Prostate gland (tissue), 2 donors: ENCODE data around the gene PDS5B. TPM values are rescaled to one million over a fixed set of nuclear protein-coding genes. Genes with fewer than 3 reads are reported as not detected.
A peak's percentile ranks its signal among the peaks of the same experiment; 100 is the strongest.

Experiments used
- DNase-seq: peaks from one replicate; pipeline ENCODE4 v3.0.0-alpha.2; 2019; ENCODE audit warnings: low spot score
- H3K27ac ChIP-seq, 2 donors: fragments of 200-600 bp; sonication (generic); 2 replicates each; pipeline ENCODE4 v1.5.1; 2017 to 2019
- H3K27me3 ChIP-seq: fragments of 200-600 bp; sonication (generic); replicated peaks from 2 replicates; pipeline ENCODE4 v1.5.1; 2019; ENCODE audit not compliant: insufficient read depth
- H3K36me3 ChIP-seq, 2 donors: fragments of 200-600 bp; sonication (generic); 1 replicate in 1 of 2; 2 replicates in 1 of 2; pipeline versions ENCODE4 v1.5.1 to v1.8.1; 2017 to 2019
- H3K4me1 ChIP-seq: fragments of 200-600 bp; sonication (generic); replicated peaks from 2 replicates; pipeline ENCODE4 v1.5.1; 2019
- H3K4me3 ChIP-seq, 2 donors: fragments of 200-600 bp; sonication (generic); 2 replicates each; pipeline ENCODE4 v1.5.1; 2017 to 2019
- H3K9me3 ChIP-seq: fragments of 200-600 bp; sonication (generic); 2 replicates; pipeline ENCODE4 v1.5.1; 2017
- POLR2A ChIP-seq: fragments of 450-650 bp; IDR thresholded peaks from one replicate; pipeline ENCODE4 v1.6.1; 2016; ENCODE audit warnings: antibody characterized with exemption, mild to moderate bottlenecking
- POLR2AphosphoS5 ChIP-seq: sonication (generic); formaldehyde crosslinking; IDR thresholded peaks from one replicate; pipeline ENCODE4 v1.6.1; 2017; ENCODE audit warnings: antibody characterized with exemption
- WGBS: methylation state at CpG from one replicate; pipeline ENCODE4 v1.1.5; 2018; 5-methylcytosine and 5-hydroxymethylcytosine counted together
- intact Hi-C: fragments of 100-400 bp; cut with DNase I; formaldehyde crosslinking; loops from one replicate; pipeline ENCODE4 v1.14.2; 2022
- total RNA-seq, 2 donors: library from RNA; depleted of rRNA; stranded (reverse); fragments of >200 nt; gene quantifications; one replicate each; pipeline ENCODE4 v1.1.0, GENCODE V29; 2016
- TF ChIP-seq, protein P1 (sequence below), 4 experiments: fragments of 200-600 bp in 2 of 4; fragments of 450-650 bp in 2 of 4; sonication (generic) in 2 of 4; IDR thresholded peaks; 1 replicate in 3 of 4; 2 replicates in 1 of 4; pipeline ENCODE4 v1.5.1; 2016 to 2019; ENCODE audit warnings: antibody characterized with exemption in 4 of 4, mild to moderate bottlenecking in 2 of 4, moderate library complexity in 2 of 4

Gene PDS5B
- total RNA-seq, 2 donors from 2014 or later, result 37.0 to 63.3 TPM

DNA sequence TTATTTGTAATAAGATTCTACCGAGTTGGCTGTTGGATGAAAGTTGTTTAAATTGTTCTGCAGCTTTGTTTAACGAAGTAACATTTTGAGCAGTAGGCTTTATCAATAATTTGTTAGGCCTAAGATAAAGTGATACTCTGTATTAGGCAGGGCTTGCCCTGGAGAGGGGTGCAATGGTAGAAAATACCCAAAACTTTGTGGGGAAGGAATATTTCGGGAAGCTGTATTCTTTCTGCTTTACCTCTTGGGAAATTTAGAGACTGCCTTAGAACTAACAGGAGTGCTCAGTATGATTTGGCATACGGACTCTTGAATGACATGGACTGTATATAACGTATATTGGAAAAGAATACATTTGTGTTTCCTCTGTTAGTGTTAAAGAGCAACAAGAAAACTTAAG lies 2.5 kb downstream of the PDS5B start:
- no peak for TF ChIP-seq POLR2A
- no peak for TF ChIP-seq POLR2AphosphoS5
- TF ChIP-seq, protein P1, sequence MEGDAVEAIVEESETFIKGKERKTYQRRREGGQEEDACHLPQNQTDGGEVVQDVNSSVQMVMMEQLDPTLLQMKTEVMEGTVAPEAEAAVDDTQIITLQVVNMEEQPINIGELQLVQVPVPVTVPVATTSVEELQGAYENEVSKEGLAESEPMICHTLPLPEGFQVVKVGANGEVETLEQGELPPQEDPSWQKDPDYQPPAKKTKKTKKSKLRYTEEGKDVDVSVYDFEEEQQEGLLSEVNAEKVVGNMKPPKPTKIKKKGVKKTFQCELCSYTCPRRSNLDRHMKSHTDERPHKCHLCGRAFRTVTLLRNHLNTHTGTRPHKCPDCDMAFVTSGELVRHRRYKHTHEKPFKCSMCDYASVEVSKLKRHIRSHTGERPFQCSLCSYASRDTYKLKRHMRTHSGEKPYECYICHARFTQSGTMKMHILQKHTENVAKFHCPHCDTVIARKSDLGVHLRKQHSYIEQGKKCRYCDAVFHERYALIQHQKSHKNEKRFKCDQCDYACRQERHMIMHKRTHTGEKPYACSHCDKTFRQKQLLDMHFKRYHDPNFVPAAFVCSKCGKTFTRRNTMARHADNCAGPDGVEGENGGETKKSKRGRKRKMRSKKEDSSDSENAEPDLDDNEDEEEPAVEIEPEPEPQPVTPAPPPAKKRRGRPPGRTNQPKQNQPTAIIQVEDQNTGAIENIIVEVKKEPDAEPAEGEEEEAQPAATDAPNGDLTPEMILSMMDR (IDR thresholded peaks at IDR 0.05), result no peak
- Histone ChIP-seq H3K27me3 (no peaks in the 10 kb centered on the region), H3K36me3 (no peaks in the 10 kb centered on the region), H3K4me1 (no peaks in the 10 kb centered on the region), H3K9me3 (no peaks in the 10 kb centered on the region), H3K27ac (peak overlapping the region; percentile 95 to 96), H3K4me3 (peak overlapping the region; percentile 7 to 76)
- intact Hi-C loops, result loop anchor here (5.0 to 10.0 kb wide), 2 partner anchors 684 to 1134 kb away; no protein-coding TSS in a partner anchor
- no peak for DNase-seq
- 18% methylated on average over 5 of the region's 5 CpGs for WGBS

DNA sequence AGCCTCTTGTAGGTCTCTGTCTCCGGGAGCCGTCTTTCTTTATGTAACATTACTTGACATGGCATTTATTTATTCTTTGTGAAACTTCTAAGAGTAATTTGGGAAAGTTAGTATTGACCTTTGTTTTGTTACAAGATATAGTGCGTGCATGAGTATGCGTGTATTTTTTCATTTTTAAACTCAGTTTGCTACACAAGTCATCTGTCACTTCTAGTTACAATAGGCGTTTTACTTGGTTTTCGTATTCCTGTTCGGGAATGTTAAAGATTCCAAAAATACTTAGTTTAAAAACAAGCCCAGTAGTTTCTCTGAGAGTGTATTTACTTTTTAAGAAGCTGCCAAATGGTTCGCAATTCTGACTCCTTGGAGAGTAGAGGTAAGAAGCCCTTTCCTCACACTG lies 3.2 kb downstream of the PDS5B start:
- no peaks in the 10 kb centered on the region for H3K36me3 ChIP-seq
- peak overlapping the region; percentile 95 to 96 for H3K27ac ChIP-seq
- H3K9me3 ChIP-seq, result no peaks in the 10 kb centered on the region
- no peaks in the 10 kb centered on the region for H3K27me3 ChIP-seq
- intact Hi-C loops, result loop anchor here (5.0 to 10.0 kb wide), 2 partner anchors 685 to 1133 kb away; no protein-coding TSS in a partner anchor
- TF ChIP-seq POLR2AphosphoS5 (no peak), POLR2A (no peak)
- TF ChIP-seq, protein P1 (IDR thresholded peaks at IDR 0.05), result no peak
- WGBS, result 33% methylated on average over 8 of the region's 8 CpGs
- no peak overlapping the region for H3K4me3 ChIP-seq
- no peaks in the 10 kb centered on the region for H3K4me1 ChIP-seq
- DNase-seq, result no peak

DNA sequence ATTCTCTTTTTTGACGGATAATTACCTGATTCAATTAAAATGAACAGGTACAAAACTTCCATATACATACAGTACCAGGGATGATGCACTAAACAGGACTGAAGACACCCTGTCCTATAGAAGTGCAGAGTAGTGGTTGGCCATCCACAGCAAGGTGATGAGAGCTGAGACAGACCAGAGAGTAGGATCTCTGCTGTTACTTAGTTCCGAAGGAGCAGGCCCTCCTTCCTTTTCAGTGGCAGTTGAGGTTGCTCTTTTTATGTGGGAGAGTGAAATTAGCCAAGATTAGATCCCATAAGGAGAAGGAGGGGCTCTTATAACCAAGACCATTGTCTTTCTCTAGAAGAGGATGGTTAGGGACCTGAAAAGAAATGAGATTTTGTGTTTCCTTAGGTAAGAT lies 4.0 kb downstream of the PDS5B start:
- no peaks in the 10 kb centered on the region for H3K9me3 ChIP-seq
- no peak overlapping the region for H3K4me3 ChIP-seq
- WGBS, result 31% methylated on average over 2 of the region's 2 CpGs
- peak overlapping the region; percentile 5 to 51 for H3K27ac ChIP-seq
- TF ChIP-seq, protein P1 (IDR thresholded peaks at IDR 0.05), result no peak
- TF ChIP-seq POLR2AphosphoS5, result no peak
- TF ChIP-seq POLR2A, result no peak
- no peak for DNase-seq
- H3K27me3 ChIP-seq, result no peaks in the 10 kb centered on the region
- no peaks in the 10 kb centered on the region for H3K4me1 ChIP-seq
- H3K36me3 ChIP-seq, result no peaks in the 10 kb centered on the region
- intact Hi-C loops, result no loop called here

DNA sequence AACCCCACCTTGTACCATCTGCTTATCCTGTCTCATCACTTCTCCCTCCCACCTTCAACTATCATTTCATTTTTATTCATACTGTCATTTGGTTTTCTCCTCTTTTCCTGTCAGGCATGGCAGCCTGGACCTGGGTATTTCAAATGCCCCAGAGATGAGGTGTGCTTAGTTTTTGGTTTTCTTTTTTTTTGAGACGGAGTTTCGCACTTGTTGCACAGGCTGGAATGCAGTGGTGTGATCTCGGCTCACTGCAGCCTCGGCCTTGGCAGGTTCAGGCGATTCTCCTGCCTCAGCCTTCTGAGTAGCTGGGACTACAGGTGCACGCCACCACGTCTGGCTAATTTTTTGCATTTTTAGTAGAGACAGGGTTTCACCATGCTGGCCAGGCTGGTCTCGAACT lies 5.8 kb downstream of the PDS5B start:
- no peaks in the 10 kb centered on the region for H3K9me3 ChIP-seq
- no peak for TF ChIP-seq POLR2AphosphoS5
- TF ChIP-seq, protein P1 (IDR thresholded peaks at IDR 0.05), result no peak
- TF ChIP-seq POLR2A, result no peak
- H3K36me3 ChIP-seq, result no peaks in the 10 kb centered on the region
- intact Hi-C loops, result no loop called here
- 93% methylated on average over 8 of the region's 8 CpGs for WGBS
- no peaks in the 10 kb centered on the region for H3K4me1 ChIP-seq
- no peak overlapping the region for H3K27ac ChIP-seq
- DNase-seq, result no peak
- H3K27me3 ChIP-seq, result no peaks in the 10 kb centered on the region
- no peak overlapping the region for H3K4me3 ChIP-seq

DNA sequence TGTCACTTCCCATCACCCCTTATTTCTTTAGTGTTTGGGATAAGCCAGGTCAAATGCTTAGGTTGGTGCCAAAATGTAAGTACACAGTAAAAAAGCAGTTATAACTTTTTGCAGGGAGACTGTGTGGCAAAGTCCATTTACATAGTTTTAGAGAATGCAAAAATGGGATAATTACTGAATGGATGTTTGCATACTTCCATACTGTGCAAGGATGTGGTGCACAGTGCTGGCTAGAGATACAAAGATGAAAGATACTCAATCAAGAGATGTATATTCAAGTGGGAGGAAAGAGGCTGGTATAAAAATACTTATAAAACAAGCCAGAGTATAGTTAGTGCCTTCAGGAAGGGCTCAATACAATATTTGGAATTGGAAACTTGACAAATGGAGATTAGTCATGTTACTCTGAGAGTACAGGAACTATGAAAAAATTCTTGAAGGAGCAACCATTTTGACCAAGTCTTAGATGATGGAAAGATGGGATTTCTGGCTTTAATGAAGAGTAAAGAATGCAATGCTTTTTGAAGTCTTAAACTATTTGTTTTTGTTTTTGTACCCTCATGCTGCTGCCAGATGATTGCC lies 8.0 kb downstream of the PDS5B start:
- H3K27me3 ChIP-seq, result no peaks in the 10 kb centered on the region
- no peaks in the 10 kb centered on the region for H3K36me3 ChIP-seq
- H3K4me3 ChIP-seq, result no peak overlapping the region
- TF ChIP-seq, protein P1 (IDR thresholded peaks at IDR 0.05), result no peak
- no peak for TF ChIP-seq POLR2AphosphoS5
- TF ChIP-seq POLR2A, result no peak
- H3K4me1 ChIP-seq, result no peaks in the 10 kb centered on the region
- intact Hi-C loops, result no loop called here
- no peak overlapping the region for H3K27ac ChIP-seq
- no peak for DNase-seq
- H3K9me3 ChIP-seq, result no peaks in the 10 kb centered on the region
